SH-SY5Y (cell line): ENCODE results near the gene SPINK14.

Experiments
- GATA2 ChIP-seq: IDR thresholded peaks from 2 replicates; pipeline ENCODE4 v1.6.1; 2011; ENCODE audit warnings: mild to moderate bottlenecking, low read depth, low read length
- GATA3 ChIP-seq: IDR thresholded peaks from 2 replicates; pipeline ENCODE4 v1.6.1; 2011; ENCODE audit warnings: low read depth, mild to moderate bottlenecking, low read length, moderate library complexity

DNA sequence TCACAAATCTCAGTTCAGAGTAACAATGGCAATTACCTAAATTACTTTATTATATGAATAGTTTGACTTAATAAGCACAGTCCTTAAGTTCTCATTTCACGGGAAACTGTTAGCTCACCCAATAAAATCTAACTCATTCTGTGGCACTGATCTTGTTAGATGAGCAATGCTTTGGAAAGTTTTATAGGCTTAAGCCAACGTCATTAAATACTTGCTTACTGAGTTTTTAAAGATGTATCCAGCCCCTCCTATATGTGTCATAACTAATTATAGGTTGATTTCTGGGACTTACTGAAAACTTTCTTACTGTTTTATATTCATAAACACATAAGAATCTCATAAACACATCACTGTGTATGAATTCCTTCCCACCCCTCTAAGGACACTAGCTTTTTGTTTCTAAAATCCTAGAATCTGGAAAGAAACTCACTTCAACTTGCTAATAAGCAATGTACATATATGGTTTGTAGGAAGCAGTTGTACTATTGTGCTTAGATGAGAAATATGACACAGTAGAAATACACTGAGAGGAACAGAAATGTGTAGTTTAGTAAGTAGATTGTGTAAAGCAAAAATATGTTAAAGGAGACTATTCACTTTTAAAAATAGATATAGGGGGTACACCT lies 55.9 kb downstream of the SPINK14 start:
- no peak for TF ChIP-seq GATA3
- no peak for TF ChIP-seq GATA2
